HG03039 (cell line): ENCODE results near the gene CEP20.
"Not testable (repeated sequence)": the region's sequence is repeated elsewhere in the genome, so short reads cannot be mapped to it uniquely, and the experiment has no call there.

Source experiments
- ATAC-seq: cut with Tn5 transposase; IDR thresholded peaks from one replicate; pipeline ENCODE4 v1.9.1; 2021; ENCODE audit warnings: mild to moderate bottlenecking, moderate library complexity; ENCODE audit not compliant: unreplicated experiment

Gene CEP20, protein sequence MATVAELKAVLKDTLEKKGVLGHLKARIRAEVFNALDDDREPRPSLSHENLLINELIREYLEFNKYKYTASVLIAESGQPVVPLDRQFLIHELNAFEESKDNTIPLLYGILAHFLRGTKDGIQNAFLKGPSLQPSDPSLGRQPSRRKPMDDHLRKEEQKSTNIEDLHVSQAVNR

DNA sequence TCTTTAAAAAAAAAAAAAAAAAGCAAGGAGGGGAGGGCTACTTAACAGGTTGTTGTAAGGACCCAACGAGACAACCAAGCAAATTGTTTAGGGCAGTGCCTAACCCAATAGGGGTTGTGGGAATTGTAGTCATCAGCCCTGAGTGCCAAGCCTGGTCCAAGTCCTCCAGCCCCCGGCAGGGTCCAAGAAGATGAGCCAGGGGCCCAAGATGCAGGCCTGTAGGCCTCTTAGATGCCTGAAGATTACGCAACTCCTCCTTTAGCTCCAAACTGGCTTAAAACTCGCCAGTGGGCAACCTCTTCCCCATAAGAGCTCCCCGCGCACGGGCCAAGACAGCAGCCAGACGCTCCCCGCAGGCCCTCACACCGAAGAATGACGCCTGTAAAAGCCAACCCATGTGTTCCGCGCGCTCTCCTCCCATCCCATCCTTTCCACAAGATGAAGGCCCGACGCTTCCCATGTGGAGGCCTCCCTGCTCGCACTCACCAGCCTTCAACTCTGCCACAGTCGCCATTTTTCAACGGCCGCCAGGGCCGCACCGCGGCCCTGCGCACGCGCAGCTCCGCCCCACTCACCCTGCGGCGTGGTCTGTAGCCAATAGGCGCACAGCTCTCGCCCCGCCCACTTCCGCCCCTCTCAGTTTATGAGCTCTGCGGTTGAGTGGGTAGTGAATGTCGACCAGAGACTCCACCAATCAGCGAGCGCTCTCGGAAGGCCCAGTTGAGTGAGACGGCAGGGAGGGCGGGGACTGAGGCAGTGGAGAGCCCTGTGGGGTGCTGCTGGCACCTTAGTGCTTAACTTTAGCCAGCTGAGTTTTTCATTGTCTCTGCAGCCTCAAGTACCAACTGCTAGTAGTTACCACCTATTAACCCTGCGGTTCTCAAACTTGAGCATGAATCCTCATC, at the start of gene CEP20:
CEP20 (minus strand) TSS at position 532 of the 905 bp plus-strand sequence; CDS start at position 514, 18 bp downstream.
- ATAC-seq, result peak; percentile 94

DNA sequence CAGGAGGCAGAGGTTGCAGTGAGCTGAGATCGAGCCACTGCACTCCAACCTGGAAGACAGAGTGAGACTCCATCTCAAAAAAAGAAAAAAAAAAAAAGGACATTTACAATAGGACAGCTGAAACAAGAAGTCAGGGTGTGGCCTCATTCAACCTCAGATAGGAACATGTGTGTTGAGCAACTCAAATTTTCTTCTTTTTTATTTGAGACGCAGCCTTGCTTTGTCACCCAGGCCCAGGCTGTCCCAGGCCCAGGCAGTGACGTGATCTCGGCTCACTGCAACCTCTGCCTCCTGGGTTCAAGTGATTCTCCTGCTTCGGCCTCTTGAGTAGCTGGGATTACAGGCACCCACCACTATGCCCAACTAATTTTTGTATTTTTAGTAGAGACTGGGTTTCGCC, 48.4 kb upstream of the CEP20 start:
- not testable (repeated sequence) for ATAC-seq

DNA sequence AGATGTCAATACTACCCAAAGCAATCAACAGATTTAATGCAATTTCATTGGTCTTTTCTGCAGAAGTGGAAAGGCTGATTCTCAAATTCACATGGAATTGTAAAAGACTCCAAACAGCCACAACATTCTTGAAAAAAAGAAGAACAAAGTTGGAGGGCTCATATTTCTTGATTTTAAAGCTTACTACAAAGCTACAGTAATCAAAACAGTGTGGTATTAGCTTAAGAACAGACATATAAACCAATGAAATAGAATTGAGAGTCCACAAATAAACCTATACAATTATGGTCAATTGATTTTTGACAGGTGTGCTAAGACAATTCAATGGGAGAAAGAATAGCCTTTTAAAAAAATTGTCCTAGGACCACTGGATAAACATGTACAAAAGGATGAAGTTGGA, 46.6 kb upstream of the CEP20 start:
- no peak for ATAC-seq

DNA sequence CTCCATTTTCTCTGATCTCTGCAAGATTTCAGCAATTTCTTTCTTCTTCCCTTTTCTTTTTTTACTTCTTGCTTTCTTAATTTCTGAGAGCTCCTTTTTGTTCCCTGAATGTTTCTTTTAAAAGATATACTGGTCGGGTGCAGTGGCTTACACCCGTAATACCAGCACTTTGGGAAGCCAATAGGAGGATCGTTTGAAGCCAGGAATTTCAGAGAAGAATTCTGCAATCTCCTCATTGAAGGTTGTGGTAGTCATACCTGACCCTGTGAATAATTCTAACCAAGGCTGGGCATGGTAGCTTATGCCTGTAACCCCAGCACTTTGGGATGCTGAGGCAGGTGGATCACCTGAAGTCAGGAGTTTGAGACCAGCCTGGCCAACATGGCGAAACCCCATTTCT, 45.4 kb upstream of the CEP20 start:
- no peak for ATAC-seq

DNA sequence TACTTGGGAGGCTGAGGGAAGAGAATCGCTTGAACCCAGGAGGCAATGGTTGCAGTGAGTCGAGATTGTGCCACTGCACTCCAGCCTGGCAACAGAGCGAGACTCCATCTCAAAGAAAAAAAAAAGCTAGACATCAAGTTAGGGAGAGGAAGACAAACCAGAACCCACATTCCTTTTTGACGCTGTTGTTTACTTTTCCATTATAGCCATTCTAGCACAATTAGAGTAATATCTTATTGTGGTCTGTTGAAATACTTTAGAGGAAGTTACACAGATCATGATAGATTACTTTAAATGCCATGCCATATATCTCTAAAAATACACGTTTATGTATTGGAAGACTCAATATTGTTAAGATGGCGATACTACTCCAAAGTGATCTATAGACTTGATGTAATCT, 44.5 kb upstream of the CEP20 start:
- ATAC-seq, result no peak

DNA sequence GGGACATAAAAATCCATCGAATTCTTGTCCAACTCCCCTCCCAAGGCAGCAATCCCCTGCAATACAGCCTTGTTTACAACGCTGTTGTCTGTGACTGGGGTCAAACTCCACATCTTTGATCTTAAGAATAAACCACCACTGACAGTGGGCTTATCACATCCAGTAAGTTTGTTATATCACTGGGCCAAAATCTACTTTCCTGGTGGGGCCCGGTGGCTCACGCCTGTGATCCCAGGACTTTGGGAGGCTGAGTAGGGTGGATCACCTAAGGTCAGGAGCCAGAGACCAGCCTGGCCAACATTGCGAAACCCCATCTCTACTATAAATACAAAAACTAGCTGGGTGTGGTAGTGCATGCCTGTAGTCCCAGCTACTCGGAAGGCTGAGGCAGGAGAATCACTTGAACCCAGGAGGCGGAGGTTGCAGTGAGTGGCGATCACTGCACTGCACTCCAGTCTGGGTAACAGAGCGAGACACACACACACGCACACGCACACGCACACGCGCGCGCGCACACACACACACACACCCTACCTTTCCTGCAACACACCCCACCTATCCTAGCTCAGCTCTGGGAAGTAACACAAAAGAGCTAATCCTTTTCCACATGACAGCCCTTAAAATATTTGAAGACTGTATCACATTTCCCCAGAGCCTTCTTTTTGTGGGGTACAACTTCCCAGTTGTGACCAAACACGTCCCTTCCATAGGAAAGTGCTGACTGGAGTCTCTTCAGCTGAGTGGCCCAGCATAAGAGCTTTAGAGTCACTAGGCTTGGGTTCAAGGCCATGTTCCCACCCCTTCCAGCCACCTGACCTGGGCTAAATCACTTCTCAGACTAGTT, 40.1 kb upstream of the CEP20 start:
- no peak for ATAC-seq

DNA sequence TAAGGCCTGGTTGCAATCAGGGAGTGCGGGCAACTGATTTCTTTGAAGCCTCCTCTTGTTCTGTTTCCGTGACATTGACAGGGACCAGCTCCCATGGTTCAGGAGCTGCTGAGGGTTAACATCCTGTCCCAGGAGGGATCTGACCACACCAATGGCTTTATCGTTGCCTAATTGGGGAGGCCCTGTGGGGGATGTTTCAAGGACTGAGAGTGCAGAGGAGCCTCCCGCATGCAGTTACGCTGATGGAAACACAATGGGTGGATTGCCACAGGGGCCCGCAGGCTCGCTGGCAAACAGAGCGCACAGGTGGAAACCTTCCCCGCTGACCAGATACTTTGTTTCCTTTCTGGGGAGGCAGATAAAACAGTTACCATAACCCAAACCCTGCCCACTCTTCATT, 37.2 kb upstream of the CEP20 start:
- ATAC-seq, result no peak

DNA sequence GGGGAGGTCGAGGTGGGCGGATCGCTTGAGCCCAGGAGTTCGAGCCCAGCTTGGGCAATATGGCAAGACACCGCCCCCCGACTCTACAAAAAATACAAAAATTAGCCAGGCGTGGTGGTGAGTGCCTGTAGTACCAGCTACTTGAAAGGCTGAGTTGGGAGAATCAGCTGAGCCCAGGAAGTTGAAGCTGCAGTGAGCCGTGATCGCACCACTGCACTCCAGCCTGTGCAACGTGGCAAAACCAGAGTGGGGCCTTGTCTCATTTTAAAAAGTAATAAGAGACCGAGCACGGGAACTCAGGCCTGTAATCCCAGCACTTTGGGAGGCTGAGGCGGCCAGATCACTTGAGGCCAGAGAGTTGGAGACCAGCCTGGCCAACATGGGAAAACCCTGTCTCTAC, 36.6 kb upstream of the CEP20 start:
- ATAC-seq, result no peak

DNA sequence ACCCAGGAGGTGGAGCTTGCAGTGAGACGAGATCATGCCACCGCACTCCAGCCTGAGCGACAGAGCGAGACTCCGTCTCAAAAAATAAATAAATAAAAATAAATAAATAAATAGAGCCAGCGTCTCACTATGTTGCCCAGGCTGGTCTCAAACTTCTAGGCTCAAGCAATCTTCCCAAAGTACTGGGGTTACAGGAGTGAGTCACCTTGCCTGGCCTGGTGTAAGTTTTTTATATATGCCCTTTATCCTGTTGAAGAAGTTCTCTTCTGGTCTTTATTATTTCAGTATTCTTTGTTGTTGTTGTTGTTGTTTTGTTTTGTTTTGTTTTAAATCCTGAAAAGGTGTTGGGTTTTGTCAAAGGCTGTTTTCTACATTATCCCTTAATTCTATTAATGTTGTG, 30.9 kb upstream of the CEP20 start:
- no peak for ATAC-seq

DNA sequence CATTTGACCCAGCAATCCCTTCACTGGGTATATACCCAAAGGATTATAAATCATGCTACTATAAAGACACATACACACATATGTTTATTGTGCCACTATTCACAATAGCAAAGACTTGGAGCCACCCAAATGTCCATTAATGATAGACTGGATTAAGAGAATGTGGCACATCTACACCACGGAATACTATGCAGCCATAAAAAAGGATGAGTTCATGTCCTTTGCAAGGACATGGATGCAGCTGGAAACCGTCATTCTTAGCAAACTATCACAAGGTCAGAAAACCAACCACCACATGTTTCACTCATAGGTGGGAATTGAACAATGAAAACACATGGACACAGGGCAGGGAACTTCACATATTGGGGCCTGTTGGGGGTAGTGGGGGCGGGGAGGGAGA, 29.9 kb upstream of the CEP20 start:
- not testable (repeated sequence) for ATAC-seq

DNA sequence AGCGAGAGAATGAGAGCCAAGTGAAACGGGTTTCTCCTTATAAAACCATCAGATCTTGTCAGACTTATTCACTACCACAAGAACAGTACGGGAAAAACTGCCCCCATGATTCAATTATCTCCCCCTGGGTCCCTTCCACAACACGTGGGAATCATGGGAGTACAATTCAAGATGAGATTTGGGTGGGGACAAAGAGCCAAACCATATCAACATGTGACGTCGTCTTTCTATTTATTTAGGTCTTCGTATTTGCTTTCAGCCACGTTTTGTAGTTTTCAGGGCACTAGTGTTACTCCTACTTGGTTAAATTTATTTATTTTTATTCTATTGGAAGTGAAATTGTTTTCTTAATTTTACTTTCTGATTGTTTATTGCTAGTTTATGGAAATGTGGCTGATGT, 27.9 kb upstream of the CEP20 start:
- no peak for ATAC-seq

DNA sequence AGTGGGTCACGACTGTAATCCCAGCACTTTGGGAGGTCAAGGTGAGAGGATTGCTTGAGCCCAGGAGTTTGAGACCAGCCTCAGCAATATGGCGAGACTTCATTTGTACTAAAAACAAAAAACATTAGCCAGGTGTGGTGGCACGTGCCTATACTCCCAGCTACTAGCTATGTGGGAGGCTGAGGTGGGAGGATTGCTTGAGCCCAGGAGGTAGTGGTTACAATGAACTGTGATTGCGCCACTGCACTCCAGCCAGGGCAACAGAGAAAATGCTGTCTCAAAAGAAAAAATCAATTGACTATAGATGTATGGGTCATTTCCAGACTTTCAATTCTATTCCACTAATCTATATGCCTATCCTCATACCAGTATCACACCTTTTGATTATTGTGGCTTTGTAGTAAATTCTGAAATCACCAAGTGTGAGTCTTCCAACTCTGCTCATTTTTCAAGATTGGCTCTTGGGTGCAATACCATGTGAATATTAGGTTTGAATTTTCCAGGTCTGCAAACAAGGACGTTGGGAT, 27.2 kb upstream of the CEP20 start:
- ATAC-seq, result no peak

DNA sequence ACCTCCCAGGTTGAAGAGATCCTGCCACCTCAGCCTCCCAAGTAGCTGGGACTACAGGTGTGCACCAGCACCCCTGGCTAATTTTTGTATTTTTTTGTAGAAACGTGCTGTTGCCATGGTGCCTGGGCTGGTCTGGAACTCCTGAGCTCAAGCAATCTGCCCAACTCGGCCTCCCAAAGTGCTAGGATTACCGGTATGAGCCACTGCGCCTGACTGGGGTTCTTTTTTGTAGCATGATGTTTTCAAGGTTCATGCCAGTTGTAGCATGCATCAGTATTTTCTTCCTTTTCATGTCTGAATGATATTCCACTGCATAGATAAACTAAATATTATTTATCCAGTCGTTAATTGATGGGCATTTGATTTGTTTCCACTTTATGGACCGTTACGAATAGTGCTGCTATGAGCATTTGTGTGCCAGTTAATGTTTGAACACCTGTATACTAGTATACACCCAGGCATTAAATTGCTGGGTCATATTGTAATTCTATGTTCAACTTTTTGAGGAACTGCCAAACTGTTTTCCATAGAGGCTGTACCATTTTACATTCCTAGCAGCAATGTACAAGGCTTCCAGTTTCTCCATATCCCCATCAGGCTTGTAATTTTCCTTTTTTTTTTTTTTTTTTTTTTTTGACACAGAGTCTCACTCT, 24.8 kb upstream of the CEP20 start:
- ATAC-seq, result no peak

DNA sequence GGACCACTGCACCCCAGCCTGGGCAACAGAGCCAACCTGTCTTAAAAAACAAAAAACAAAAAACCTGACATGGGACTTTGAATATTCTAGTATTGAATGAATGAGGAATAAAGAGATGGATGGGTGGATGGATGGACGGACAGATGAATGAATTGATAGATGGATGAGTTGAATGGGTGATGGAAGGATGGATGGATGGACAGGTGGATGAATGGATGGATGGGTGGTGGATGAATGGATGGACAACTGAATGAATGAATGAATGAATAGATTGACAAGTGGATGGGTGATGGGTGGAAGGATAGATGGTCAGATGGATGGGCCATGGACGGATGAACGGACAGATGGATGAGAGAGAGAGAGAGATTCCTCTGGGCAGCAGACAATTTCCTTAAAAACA, 22.8 kb upstream of the CEP20 start:
- ATAC-seq, result no peak

DNA sequence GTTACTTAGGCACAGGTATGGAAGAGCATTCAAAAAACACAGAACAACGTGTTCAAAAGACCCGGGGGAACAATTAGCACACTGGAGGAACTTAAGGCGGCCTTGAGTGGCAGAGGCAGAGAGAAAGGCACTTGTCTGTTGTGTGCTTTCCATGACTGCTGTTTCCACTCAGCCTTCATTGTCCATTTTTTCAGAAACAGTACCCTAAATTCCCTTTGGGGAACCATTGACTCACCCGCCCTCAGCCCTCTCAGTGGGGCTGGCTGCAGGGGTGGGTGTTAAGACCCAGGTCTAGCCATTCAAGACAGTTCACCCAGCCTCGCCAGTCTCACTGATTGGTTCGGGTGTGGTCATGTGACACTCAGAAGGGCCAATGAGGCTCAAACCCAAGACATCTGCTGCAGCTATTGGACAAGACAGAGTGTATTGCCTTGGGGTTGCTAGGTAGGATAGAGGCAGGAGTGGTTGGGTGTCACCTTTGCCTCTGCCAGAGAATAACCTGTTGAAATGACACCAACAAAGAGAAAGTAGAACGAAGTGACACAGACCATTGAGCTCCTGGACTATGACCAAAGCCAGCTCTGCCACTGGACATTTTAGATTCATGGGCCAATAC, 19.6 kb upstream of the CEP20 start:
- peak; percentile 98 for ATAC-seq

DNA sequence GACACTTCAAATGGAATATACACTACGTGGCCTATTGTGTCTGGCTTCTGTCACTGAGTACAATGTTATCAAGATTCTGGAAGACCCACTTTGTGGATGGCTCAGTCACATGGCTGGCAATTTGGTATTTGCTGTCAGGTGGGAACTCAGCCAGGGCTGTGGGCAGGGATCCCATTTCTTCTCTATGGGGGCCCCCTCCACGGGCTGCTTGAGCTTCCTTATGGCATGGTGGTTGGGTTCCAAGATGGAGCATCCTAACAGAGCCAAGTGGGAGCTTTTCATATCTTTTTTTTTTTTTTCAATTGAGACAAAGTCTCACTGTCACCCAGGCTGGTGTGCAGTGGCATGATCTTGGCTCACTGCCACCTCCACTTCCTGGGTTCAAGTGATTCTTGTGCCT, 18.0 kb upstream of the CEP20 start:
- ATAC-seq, result no peak

DNA sequence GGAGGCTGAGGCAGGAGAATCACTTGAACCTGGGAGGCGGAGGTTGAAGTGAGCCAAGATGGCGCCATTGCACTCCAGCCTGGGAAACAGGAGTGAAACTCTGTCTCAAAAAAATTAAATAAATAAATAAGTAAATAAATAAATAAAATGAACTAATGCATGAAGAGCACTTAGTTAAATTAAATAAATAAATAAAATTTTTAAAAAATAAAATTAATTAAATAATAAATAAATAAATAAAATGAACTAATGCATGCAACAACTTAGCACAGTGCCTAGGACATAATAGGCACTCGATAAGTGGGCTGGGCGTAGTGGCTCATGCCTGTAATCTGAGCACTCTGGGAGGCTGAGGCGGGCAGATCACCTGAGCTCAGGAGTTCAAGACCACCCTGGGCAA, 15.6 kb upstream of the CEP20 start:
- ATAC-seq, result no peak

DNA sequence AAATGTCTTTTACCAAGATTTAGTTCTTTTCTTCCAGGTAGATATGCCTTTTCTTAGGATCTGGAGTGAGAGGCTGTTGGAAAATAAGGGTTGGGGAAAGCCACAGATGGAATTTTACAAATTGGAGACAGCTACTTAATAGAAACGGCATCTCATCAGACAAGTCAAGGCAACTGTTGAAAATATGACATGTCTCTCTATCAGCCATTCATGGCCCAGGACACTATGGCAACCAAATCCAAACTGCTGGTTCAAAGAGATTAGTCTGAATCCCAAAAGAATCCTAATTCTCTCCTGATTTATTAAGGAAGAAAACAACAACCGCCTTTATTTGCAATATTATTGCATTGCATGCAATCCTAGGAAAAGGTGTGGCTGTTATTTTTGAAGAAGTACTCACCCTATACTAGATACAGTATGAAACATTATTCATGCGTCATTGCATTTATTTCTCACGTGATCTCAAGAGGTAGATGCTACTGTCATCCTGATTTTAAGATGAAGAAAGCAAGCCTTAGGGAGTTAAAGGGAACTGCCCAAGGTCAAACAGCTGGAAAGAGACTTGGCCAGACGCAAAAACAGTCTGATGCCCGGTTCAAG, 12.6 kb upstream of the CEP20 start:
- no peak for ATAC-seq

DNA sequence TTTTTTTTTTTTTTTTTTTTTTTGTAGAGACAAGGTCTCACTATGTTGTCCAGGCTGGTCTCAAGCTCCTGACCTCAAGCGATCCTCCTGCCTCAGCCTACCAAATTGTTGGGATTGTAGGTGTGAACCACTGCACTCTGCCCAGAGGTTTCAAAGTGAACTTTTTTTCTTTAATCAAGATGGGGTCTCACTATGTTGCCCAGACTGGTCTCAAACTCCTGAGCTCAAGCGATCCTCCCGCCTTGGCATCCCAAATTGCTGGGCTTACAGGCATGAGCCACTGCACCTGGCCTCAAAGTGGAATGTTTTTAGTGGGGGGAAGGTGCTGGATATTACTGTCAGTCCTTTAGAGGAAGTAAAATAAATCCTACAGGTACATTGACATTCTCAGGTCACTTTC, 12.0 kb upstream of the CEP20 start:
- ATAC-seq, result no peak

DNA sequence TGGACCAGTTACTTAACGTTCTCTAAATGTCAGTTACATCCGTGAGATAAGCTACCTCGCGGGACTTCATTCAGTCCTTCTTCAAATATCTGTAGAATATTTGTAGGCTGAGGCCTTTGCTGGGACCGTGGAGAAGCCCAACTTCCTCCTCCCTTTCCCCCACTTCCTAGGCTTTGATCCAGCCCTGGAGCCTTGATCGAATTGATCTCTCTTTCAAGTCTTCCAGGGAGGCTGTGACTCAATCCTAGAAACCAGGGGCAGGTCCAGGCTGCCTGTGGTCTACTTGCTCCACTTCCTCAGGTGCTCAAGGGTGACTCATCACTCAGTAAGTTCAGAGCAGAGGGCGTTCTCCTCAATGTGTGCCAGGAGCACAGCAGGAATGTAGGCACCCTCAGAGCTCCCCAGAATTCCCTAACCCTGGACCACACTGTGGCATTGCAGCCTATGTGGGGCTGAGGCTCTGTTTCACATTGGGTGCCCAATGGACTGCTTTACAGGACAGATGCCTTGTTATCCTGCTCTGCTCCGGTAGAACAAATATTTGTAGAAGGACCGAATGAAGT, 11.2 kb upstream of the CEP20 start:
- no peak for ATAC-seq
